H9 (cell line): Measurements from ENCODE around the gene DAB2IP. TPM values are rescaled to one million over a fixed set of nuclear protein-coding genes. Genes with fewer than 3 reads are reported as not detected.

Experiments used
- DNase-seq: peaks from one replicate; pipeline ENCODE4 v3.0.0-alpha.2; 2017
- H2AFZ ChIP-seq: one replicate; pipeline ENCODE4 v1.6.1; 2013; ENCODE audit warnings: mild to moderate bottlenecking, low read length, control low read depth, moderate library complexity
- H2AK5ac ChIP-seq: 2 replicates; pipeline ENCODE4 v1.6.1; 2013; ENCODE audit warnings: low read length, control low read depth, mixed read lengths; ENCODE audit not compliant: insufficient read length
- H2BK120ac ChIP-seq: one replicate; pipeline ENCODE4 v1.6.1; 2013; ENCODE audit warnings: low read depth, mild to moderate bottlenecking, low read length, control low read depth, inconsistent platforms; ENCODE audit not compliant: poor library complexity, severe bottlenecking
- H2BK12ac ChIP-seq: 2 replicates; pipeline ENCODE4 v1.6.1; 2013; ENCODE audit warnings: low read length, control low read depth, mixed read lengths, low read depth; ENCODE audit not compliant: insufficient read length
- H2BK15ac ChIP-seq: 2 replicates; pipeline ENCODE4 v1.6.1; 2013; ENCODE audit warnings: low read depth, low read length, control low read depth
- H2BK20ac ChIP-seq: one replicate; pipeline ENCODE4 v1.6.1; 2013; ENCODE audit warnings: low read depth, mild to moderate bottlenecking, low read length, control low read depth, inconsistent platforms; ENCODE audit not compliant: poor library complexity, severe bottlenecking
- H2BK5ac ChIP-seq: 2 replicates; pipeline ENCODE4 v1.6.1; 2013; ENCODE audit warnings: low read length, control low read depth, mixed read lengths; ENCODE audit not compliant: insufficient read length
- H3K14ac ChIP-seq: 2 replicates; pipeline ENCODE4 v1.6.1; 2013; ENCODE audit warnings: low read length, control low read depth; ENCODE audit not compliant: insufficient read depth
- H3K18ac ChIP-seq: 2 replicates; pipeline ENCODE4 v1.6.1; 2013; ENCODE audit warnings: low read depth, mild to moderate bottlenecking, mixed read lengths, low read length, control low read depth; ENCODE audit not compliant: insufficient read length
- H3K23ac ChIP-seq: 2 replicates; pipeline ENCODE4 v1.6.1; 2013; ENCODE audit warnings: low read length, control low read depth, mixed read lengths, low read depth; ENCODE audit not compliant: insufficient read length
- H3K23me2 ChIP-seq: 2 replicates; pipeline ENCODE4 v1.6.1; 2013; ENCODE audit warnings: low read depth, mild to moderate bottlenecking, mixed read lengths, low read length, control low read depth; ENCODE audit not compliant: insufficient read length, poor library complexity, severe bottlenecking
- H3K27ac ChIP-seq: 2 replicates; pipeline ENCODE4 v1.5.1; 2013; ENCODE audit warnings: low read length, control low read depth, mixed read lengths, low read depth; ENCODE audit not compliant: insufficient read length
- H3K27me3 ChIP-seq: 2 replicates; pipeline ENCODE4 v1.6.1; 2013; ENCODE audit warnings: low read length, control low read depth, inconsistent platforms; ENCODE audit not compliant: insufficient read depth
- H3K4ac ChIP-seq: 2 replicates; pipeline ENCODE4 v1.6.1; 2013; ENCODE audit warnings: low read depth, mild to moderate bottlenecking, control low read depth, inconsistent platforms, low read length, moderate library complexity
- H3K4me1 ChIP-seq: 2 replicates; pipeline ENCODE4 v1.6.1; 2013; ENCODE audit warnings: low read length, control low read depth, inconsistent platforms; ENCODE audit not compliant: insufficient read depth
- H3K4me2 ChIP-seq: 2 replicates; pipeline ENCODE4 v1.6.1; 2013; ENCODE audit warnings: low read length, control low read depth, mixed read lengths; ENCODE audit not compliant: insufficient read length, insufficient read depth
- H3K56ac ChIP-seq: 2 replicates; pipeline ENCODE4 v1.6.1; 2013; ENCODE audit warnings: low read depth, mild to moderate bottlenecking, mixed read lengths, low read length, control low read depth; ENCODE audit not compliant: insufficient read length
- H3K79me1 ChIP-seq: 2 replicates; pipeline ENCODE4 v1.6.1; 2013; ENCODE audit warnings: low read depth, mild to moderate bottlenecking, moderate library complexity, low read length, control low read depth, inconsistent platforms; ENCODE audit not compliant: insufficient read depth, poor library complexity, severe bottlenecking
- H3K79me2 ChIP-seq: 2 replicates; pipeline ENCODE4 v1.6.1; 2013; ENCODE audit warnings: low read length, control low read depth, inconsistent platforms; ENCODE audit not compliant: insufficient read depth
- H3K9ac ChIP-seq: 2 replicates; pipeline ENCODE4 v1.6.1; 2013; ENCODE audit warnings: low read length, control low read depth, mixed read lengths; ENCODE audit not compliant: insufficient read length; ENCODE audit errors: extremely low read depth
- H3K9me3 ChIP-seq: one replicate; pipeline ENCODE4 v1.6.1; 2013; ENCODE audit warnings: low read depth, low read length, inconsistent platforms; ENCODE audit not compliant: control insufficient read depth
- H3T11ph ChIP-seq: one replicate; pipeline ENCODE4 v1.6.1; 2013; ENCODE audit warnings: mild to moderate bottlenecking, low read length, control low read depth, inconsistent platforms
- H4K20me1 ChIP-seq: one replicate; pipeline ENCODE4 v1.6.1; 2013; ENCODE audit not compliant: control insufficient read depth, insufficient read length, insufficient read depth
- H4K5ac ChIP-seq: 2 replicates; pipeline ENCODE4 v1.6.1; 2013; ENCODE audit warnings: low read depth, mild to moderate bottlenecking, mixed read lengths, low read length, control low read depth; ENCODE audit not compliant: insufficient read length
- H4K8ac ChIP-seq: replicated peaks from 2 replicates; pipeline ENCODE4 v1.6.1; 2013; ENCODE audit warnings: low read length, control low read depth, mixed read lengths, low read depth; ENCODE audit not compliant: insufficient read length
- H4K91ac ChIP-seq: 2 replicates; pipeline ENCODE4 v1.6.1; 2013; ENCODE audit warnings: low read depth, mild to moderate bottlenecking, moderate library complexity, mixed read lengths, low read length, control low read depth; ENCODE audit not compliant: insufficient read length
- H3K27ac Mint-ChIP-seq, 3 experiments: 2 replicates in 2 of 3; 3 replicates in 1 of 3; pipeline ENCODE4 v1.8.0; 2020 to 2021; ENCODE audit warnings: mixed read lengths in 3 of 3, mild to moderate bottlenecking in 1 of 3, moderate library complexity in 1 of 3
- H3K27me3 Mint-ChIP-seq: 2 replicates; pipeline ENCODE4 v1.8.0; 2021; ENCODE audit warnings: low read depth, mild to moderate bottlenecking, moderate library complexity, mixed read lengths
- H3K36me3 Mint-ChIP-seq, 3 experiments: 2 replicates in 2 of 3; 3 replicates in 1 of 3; pipeline ENCODE4 v1.8.0; 2020 to 2021; ENCODE audit warnings: low read depth in 3 of 3, mixed read lengths in 3 of 3; ENCODE audit not compliant: insufficient read depth in 1 of 3
- H3K4me1 Mint-ChIP-seq, 2 experiments: 2 replicates each; pipeline ENCODE4 v1.8.0; 2020; ENCODE audit warnings: mixed read lengths in 2 of 2
- H3K4me3 Mint-ChIP-seq, 2 experiments: 2 replicates in 1 of 2; 3 replicates in 1 of 2; pipeline ENCODE4 v1.8.0; 2020 to 2021; ENCODE audit warnings: mild to moderate bottlenecking in 2 of 2, mixed read lengths in 2 of 2, moderate library complexity in 1 of 2
- H3K9me3 Mint-ChIP-seq, 2 experiments: 2 replicates in 1 of 2; 3 replicates in 1 of 2; pipeline ENCODE4 v1.8.0; 2020; ENCODE audit warnings: mild to moderate bottlenecking in 2 of 2, mixed read lengths in 2 of 2, moderate library complexity in 1 of 2
- CTCF ChIP-seq: fragments of 200-600 bp; sonication (generic); conservative IDR thresholded peaks from 3 replicates; pipeline ENCODE4 v1.8.0; 2021; ENCODE audit warnings: antibody characterized with exemption, mild to moderate bottlenecking
- WGBS: extraction: QIAGEN DNeasy Blood & Tissue Kit; methylation state at CpG from one replicate; pipeline ENCODE4 v1.1.7; 2013; ENCODE audit warnings: missing lambda C conversion rate, low lambda C conversion rate, mixed read lengths; ENCODE audit not compliant: insufficient read length; ENCODE audit errors: extremely low coverage; 5-methylcytosine and 5-hydroxymethylcytosine counted together
- total RNA-seq: library from RNA; stranded (reverse); gene quantifications from 2 replicates; pipeline ENCODE4 v1.2.1, GENCODE V29; 2021

Gene DAB2IP
- total RNA-seq, 1 experiment from 2014 or later = 22.6 TPM

GRCh38 chr9:121661328-121661727 lies 9.9 kb downstream of the DAB2IP start:
- Histone ChIP-seq H3K14ac (no peak overlapping the region), H3K23me2 (no peaks in the 10 kb centered on the region), H3K4me1 (no peaks in the 10 kb centered on the region), H3K9me3 (no peaks in the 10 kb centered on the region), H3K18ac (no peak overlapping the region), H4K91ac (no peak overlapping the region), H3K23ac (no peak overlapping the region), H3K4me2 (no peak overlapping the region), H2AK5ac (no peak overlapping the region), H2BK5ac (no peak overlapping the region), H2BK12ac (no peak overlapping the region), H2AFZ (no peak overlapping the region), H3T11ph (no peak overlapping the region), H4K8ac (no peak overlapping the region), H3K79me2 (no peaks in the 10 kb centered on the region; the same call in 1 of the 2 replicates), H3K9ac (no peak overlapping the region), H2BK120ac (no peak overlapping the region), H4K20me1 (peaks cover 4% of the 10 kb centered on the region), H3K56ac (no peak overlapping the region), H3K4ac (no peak overlapping the region), H2BK20ac (no peak overlapping the region), H4K5ac (no peak overlapping the region), H2BK15ac (no peak overlapping the region), H3K27me3 (no peaks in the 10 kb centered on the region), H3K79me1 (no peaks in the 10 kb centered on the region), H3K27ac (no peak overlapping the region)
- no peak for DNase-seq
- H3K4me1 Mint-ChIP-seq = peaks cover 26 to 30% of the 10 kb centered on the region in 2 experiments
- WGBS = no CpG with 5 or more reads among the region's 5 CpGs
- no peak for TF ChIP-seq CTCF
- H3K36me3 Mint-ChIP-seq = peaks cover 0 to 9% (median 2%) of the 10 kb centered on the region in 3 experiments; a peak in 2 of 7 replicates
- no peaks in the 10 kb centered on the region for H3K9me3 Mint-ChIP-seq
- H3K27ac Mint-ChIP-seq = no peak overlapping the region
- H3K4me3 Mint-ChIP-seq = no peak overlapping the region
- H3K27me3 Mint-ChIP-seq = no peaks in the 10 kb centered on the region; the same call in 1 of the 2 replicates
